Stimulated activated memory B cell treated with anti-CD40 and anti-IgM and Interleukin-4, amounts not matched to agents 10 μg/mL and 1 μg/mL and 100 μg/mL, for 72 hours (primary cell): ENCODE data around the gene DKKL1.
A peak's percentile ranks its signal among the peaks of the same experiment; 100 is the strongest.
"Not testable (repeated sequence)": the region's sequence is repeated elsewhere in the genome, so short reads cannot be mapped to it uniquely, and the experiment has no call there.

Experiments
- ATAC-seq: fragments of 150-1000 bp; cut with Tn5 transposase; 2 replicates; pipeline ENCODE4 v1.10.0; 2021
- H3K27ac Mint-ChIP-seq: one replicate; pipeline ENCODE4 v1.8.0; 2022; ENCODE audit warnings: mild to moderate bottlenecking, mixed read lengths
- H3K27me3 Mint-ChIP-seq: one replicate; pipeline ENCODE4 v1.8.0; 2022; ENCODE audit warnings: mixed read lengths
- H3K36me3 Mint-ChIP-seq: one replicate; pipeline ENCODE4 v1.8.0; 2022; ENCODE audit warnings: mixed read lengths
- H3K4me1 Mint-ChIP-seq: one replicate; pipeline ENCODE4 v1.8.0; 2022; ENCODE audit warnings: mixed read lengths
- H3K4me3 Mint-ChIP-seq: one replicate; pipeline ENCODE4 v1.8.0; 2022; ENCODE audit warnings: mild to moderate bottlenecking, moderate library complexity, mixed read lengths
- H3K9me3 Mint-ChIP-seq: one replicate; pipeline ENCODE4 v1.8.0; 2022; ENCODE audit warnings: mixed read lengths

DKKL1 gene

DNA sequence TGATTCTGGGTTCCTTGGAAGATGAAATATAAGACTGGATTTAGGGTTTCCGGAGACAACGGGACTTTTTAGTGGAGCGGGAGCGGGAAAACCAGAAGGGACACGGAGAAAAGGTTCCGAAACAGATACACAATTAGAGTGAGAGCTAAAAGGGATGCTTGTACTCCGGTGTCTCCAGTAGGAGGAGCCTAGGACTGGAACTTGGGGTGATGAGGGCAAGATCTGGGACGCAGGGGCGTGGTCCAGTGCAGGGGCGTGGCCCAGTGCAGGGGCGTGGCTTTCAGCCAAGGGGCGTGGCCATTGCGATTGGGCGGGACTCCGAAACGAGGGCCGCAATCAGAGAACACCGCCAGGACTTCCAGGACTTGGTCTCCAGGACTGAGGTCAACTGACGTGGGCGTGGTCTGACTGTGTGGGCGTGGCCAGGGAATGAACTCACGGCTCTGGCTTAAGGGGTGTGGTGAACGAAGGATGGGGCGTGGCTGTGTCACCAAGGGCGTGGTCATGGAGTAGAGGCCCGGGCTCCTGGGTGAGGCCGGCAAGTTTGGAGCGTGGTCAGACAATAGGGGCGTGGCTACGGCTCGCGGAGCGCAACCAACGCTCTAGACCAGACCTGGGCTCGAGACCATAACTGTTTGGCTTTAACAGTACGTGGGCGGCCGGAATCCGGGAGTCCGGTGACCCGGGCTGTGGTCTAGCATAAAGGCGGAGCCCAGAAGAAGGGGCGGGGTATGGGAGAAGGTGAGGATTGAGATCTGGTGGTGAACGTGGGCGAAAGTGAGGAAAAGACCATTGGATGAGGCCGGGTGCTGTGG is at the start of gene DKKL1:
TSS of gene DKKL1 (plus strand) at position 610 of the 815 bp plus-strand sequence. CDS start at position 732, 122 bp downstream.
- Mint-ChIP-seq H3K27ac (peak within 1 kb of the TSS; percentile 16), H3K4me1 (no peaks in the 10 kb centered on the region), H3K27me3 (no peaks in the 10 kb centered on the region), H3K36me3 (no peaks in the 10 kb centered on the region), H3K9me3 (no peaks in the 10 kb centered on the region), H3K4me3 (no peak within 1 kb of the TSS)
- peak; percentile 87 for ATAC-seq

DNA sequence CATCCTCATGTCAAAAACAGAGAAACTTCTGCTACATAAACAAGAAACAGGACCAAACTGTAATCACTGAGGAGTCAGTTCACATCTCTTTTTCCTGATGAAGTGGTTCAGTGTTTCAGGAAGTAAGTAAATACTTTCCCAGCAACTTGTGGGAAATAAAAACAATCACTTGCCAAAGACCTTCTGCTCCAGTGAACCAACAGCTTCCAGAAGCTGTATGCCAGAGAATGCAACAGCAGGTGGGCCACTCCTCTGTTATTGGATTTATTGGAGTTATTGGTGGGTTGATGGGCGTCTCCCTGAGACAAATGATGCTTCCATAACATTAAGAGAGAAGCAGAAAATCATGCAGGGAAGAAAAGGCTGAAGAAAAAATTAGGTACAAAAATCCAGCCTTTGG is 48.6 kb upstream of the DKKL1 start:
- Mint-ChIP-seq H3K27me3 (no peaks in the 10 kb centered on the region), H3K4me3 (no peak overlapping the region), H3K4me1 (peaks cover 46% of the 10 kb centered on the region), H3K27ac (no peak overlapping the region), H3K9me3 (peaks cover 11% of the 10 kb centered on the region), H3K36me3 (peaks cover 56% of the 10 kb centered on the region)
- no peak for ATAC-seq

DNA sequence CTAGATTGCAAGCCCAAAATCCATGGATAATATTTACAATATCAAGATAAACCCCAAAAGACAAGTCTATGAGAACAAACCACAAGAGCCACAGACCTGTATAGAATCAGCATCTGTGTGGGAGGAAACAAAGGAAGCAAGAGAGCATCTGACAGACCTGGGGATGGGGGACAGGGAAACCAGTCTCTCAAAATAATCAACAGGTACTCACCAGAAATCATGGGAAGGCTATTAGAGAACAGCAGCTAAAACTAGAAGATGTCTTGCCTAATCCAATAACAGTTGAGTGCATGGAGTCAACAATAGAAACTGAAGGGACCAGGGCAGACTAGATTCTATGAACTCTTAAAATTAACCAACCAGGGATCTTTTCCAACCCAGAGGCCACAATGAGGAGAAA is 47.4 kb upstream of the DKKL1 start:
- Mint-ChIP-seq H3K4me3 (no peak overlapping the region), H3K4me1 (peaks cover 35% of the 10 kb centered on the region), H3K36me3 (peaks cover 57% of the 10 kb centered on the region), H3K27me3 (no peaks in the 10 kb centered on the region), H3K9me3 (peaks cover 11% of the 10 kb centered on the region), H3K27ac (no peak overlapping the region)
- ATAC-seq: no peak

DNA sequence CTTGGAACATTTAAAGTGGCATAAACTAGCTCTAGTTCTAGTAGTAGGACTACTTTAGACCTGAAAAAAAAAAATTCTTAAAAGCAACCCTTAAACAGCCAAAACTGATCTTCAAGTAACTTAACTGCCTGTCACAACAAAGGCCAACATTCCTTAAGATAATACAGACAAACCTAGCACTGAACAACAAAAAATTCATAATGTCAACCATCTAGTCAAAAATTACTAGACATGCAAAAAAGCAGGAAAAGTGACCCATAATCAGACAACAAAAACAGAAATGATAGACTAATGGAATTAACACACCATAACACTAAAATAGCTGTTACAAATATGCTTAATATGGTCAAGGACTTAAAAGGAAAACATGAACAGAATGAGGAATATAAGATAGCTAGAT is 45.4 kb upstream of the DKKL1 start:
- Mint-ChIP-seq H3K4me3 (no peak overlapping the region), H3K36me3 (peaks cover 69% of the 10 kb centered on the region), H3K27ac (no peak overlapping the region), H3K9me3 (peaks cover 11% of the 10 kb centered on the region), H3K27me3 (no peaks in the 10 kb centered on the region), H3K4me1 (peaks cover 25% of the 10 kb centered on the region)
- ATAC-seq: no peak

DNA sequence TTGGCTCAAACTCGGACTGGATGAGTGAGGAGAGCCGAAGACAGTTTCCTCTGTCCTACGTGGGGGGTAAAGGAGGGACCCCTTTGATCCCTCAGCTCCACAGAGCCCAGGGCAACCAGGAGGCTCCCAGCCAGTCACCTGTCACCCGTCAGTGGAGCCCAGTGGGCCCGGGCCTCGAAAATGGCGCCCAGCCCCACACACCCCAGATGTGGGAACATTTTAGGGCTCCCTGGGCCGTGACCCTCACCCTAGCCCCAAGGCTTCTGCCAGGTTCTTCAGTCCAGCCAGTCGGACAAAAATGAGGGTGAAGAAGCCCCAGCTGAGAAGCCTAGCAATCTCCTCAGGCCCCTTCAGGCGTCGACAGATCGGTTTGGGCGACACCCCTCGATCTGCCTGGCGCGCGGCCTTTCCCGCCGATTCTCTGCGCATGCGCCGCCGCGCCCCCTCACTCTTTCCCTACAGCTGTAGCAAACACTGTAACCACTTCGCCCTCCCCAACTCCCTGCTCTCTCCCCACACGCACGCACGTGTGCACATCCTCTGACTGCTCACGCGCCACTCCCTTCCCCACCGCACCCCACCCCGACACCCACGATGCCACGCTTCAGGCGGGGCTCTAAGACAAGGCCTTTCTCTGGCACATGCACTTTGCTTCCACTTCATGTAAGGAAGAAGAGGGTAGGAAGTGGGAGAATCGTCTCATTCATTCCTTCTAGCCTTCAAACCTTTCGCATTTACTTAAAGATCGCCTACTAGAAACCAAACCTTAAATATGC is 38.7 kb upstream of the DKKL1 start, which contains the start of gene SLC6A16:
TSS of gene SLC6A16 (minus strand) at position 391 of the 776 bp plus-strand sequence. CDS start 13,844 bp downstream, outside the sequence.
- peaks cover 45% of the 10 kb centered on the region for H3K4me1 Mint-ChIP-seq
- no peak for ATAC-seq
- no peaks in the 10 kb centered on the region for H3K27me3 Mint-ChIP-seq
- H3K27ac Mint-ChIP-seq: peak within 1 kb of the TSS; percentile 96
- H3K9me3 Mint-ChIP-seq: peaks cover 12% of the 10 kb centered on the region
- H3K4me3 Mint-ChIP-seq: peak within 1 kb of the TSS; percentile 68
- peaks cover 63% of the 10 kb centered on the region for H3K36me3 Mint-ChIP-seq

DNA sequence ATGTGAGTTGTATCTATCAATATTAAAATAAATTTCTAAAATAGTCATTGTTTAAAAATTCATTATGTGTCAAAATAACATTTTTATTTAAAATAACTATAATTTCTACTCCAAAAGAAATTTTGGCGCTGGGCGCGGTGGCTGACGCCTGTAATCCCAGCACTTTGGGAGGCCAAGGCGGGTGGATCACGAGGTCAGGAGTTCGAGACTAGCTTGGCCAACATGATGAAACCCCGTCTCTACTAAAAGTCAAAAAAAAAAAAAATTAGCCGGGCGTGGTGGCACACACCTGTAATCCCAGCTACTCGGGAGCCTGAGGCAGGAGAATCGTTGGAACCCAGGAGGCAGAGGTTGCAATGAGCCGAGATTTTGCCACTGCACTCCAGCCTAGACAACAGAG is 37.9 kb upstream of the DKKL1 start:
- not testable (repeated sequence) for ATAC-seq, H3K27me3 Mint-ChIP-seq
- H3K27ac Mint-ChIP-seq: peak overlapping the region; percentile 96
- peaks cover 12% of the 10 kb centered on the region for H3K9me3 Mint-ChIP-seq
- H3K36me3 Mint-ChIP-seq: peaks cover 61% of the 10 kb centered on the region
- H3K4me1 Mint-ChIP-seq: peaks cover 51% of the 10 kb centered on the region
- H3K4me3 Mint-ChIP-seq: peak overlapping the region; percentile 68

DNA sequence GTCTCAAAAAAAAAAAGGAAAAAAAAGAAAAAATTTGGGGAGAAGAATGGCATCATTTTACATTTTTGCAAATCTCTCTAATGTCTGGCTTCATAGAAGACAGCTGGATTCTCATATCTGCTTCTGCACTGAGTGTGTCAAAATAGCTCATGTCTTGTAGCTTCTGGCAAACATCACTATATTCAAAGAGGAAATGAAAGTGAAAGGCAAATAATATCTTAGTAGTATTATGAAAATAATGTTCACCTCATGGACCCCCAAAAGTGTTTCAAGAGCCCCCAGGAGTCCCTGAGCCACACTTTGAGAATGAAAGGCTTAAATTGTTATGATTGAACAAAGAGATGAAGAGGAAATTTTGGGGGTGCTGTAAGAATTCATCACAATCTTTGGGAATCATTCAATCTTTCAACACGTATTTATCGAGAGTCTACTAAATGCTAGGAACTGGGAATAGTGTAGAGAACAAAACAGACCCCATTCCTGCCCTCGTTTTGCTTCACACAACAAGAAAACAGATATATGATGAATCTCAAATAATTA is 37.4 kb upstream of the DKKL1 start:
- peak overlapping the region; percentile 96 for H3K27ac Mint-ChIP-seq
- H3K9me3 Mint-ChIP-seq: peaks cover 12% of the 10 kb centered on the region
- no peaks in the 10 kb centered on the region for H3K27me3 Mint-ChIP-seq
- peaks cover 56% of the 10 kb centered on the region for H3K36me3 Mint-ChIP-seq
- peak overlapping the region; percentile 68 for H3K4me3 Mint-ChIP-seq
- peak; percentile 81 for ATAC-seq
- H3K4me1 Mint-ChIP-seq: peaks cover 56% of the 10 kb centered on the region

DNA sequence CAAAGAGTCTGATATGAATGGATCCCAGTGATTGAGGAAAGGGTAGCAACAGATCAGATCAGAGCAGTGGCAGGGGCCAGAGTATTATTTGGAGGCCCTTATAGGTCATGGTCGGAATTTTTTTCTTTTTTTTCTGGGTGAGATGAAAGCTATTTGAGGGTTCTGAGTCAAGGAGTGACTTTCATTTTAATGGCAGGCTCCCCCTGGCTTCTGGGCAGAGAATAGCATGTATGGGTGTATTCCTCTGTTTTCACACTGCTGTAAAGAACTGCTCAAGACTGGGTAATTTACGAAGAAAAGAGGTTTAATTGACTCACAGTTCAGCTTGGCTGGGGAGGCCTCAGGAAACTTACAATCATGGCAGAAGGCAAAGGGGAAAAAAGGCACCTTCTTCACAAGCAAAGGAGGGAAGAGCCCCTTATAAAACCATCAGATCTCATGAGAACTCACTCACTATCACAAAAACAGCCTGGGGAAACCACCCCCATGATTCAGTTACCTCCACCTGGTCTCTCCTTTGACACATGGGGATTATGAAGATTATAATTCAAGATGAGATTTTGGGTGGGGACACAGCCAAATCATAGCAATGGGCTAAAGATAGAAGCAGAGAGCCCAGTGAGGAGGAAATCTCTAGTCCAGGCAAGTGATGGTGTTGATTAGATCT is 35.7 kb upstream of the DKKL1 start:
- peaks cover 12% of the 10 kb centered on the region for H3K9me3 Mint-ChIP-seq
- H3K4me3 Mint-ChIP-seq: peak overlapping the region; percentile 32
- no peak for ATAC-seq
- H3K36me3 Mint-ChIP-seq: peaks cover 40% of the 10 kb centered on the region
- peaks cover 73% of the 10 kb centered on the region for H3K4me1 Mint-ChIP-seq
- H3K27me3 Mint-ChIP-seq: no peaks in the 10 kb centered on the region
- H3K27ac Mint-ChIP-seq: peak overlapping the region; percentile 95

DNA sequence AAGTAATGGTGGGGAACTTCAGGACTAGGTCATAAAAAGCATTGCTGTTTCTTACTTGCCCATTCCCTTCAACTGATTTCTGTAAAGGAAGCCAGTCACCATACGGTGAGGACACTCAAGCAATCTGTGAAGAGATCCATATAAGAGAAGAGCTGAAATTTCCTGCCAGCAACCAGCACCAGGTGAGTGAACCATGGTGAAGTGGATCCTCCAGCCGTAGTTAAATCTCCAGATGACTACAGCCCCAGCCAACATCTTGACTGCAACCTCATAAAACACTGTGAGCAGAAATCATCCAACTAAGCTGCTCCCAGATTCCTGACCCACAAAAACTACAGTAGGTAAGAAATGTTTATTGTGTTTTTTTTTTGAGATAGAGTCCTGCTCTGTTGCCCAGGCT is 34.9 kb upstream of the DKKL1 start:
- peak overlapping the region; percentile 95 for H3K27ac Mint-ChIP-seq
- H3K27me3 Mint-ChIP-seq: no peaks in the 10 kb centered on the region
- H3K36me3 Mint-ChIP-seq: peaks cover 34% of the 10 kb centered on the region
- peaks cover 80% of the 10 kb centered on the region for H3K4me1 Mint-ChIP-seq
- ATAC-seq: no peak
- H3K4me3 Mint-ChIP-seq: peak overlapping the region; percentile 72
- peaks cover 10% of the 10 kb centered on the region for H3K9me3 Mint-ChIP-seq

DNA sequence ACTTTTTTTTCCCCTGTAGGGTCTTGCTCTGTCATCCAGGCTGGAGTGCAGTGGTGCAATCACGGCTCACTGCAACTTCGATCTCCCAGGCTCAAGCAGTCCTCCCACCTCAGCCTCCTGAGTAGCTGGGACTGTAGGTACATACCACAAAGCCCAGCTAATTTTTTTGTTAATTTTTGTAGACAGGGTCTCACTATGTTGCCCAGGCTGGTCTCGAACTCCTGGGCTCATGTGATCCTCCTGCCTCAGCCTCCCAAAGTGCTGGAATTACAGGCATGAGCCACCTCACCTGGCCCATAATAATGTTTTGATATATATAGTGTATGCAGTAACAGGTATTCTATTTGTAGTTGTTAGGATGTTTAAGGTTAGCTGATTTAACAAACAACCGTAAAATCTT is 32.5 kb upstream of the DKKL1 start:
- H3K9me3 Mint-ChIP-seq: not testable (repeated sequence)
- peak overlapping the region; percentile 18 for H3K4me3 Mint-ChIP-seq
- peaks cover 84% of the 10 kb centered on the region for H3K4me1 Mint-ChIP-seq

DNA sequence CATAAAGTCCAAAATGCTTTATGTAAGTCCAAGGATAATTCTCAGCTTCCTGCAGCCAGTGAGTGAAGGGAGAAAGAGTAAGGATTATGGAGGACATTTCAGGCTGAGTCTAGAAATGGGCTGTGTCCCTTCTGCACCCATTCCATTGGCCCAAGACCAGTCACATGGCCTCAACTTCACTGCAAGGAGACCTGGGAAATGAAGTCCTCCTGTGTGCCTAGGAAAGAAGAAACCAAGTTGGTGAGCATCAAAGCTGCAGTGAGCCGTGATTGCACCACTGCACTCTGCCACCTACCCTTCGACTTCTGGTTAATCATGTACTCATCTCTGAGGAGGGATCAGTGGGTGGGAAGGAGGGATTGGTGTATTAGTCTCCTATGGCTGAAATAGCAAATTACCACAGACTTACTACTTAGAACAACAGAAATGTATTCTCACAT is 32.0 kb upstream of the DKKL1 start:
- Mint-ChIP-seq H3K27ac (peak overlapping the region; percentile 95), H3K36me3 (peaks cover 36% of the 10 kb centered on the region), H3K4me3 (peak overlapping the region; percentile 18), H3K9me3 (peaks cover 6% of the 10 kb centered on the region), H3K27me3 (no peaks in the 10 kb centered on the region), H3K4me1 (peaks cover 84% of the 10 kb centered on the region)
- ATAC-seq: peak; percentile 65

More for the DNA sequence above, 32.5 kb upstream of the DKKL1 start:
- H3K36me3 Mint-ChIP-seq: peaks cover 35% of the 10 kb centered on the region
- H3K27me3 Mint-ChIP-seq, ATAC-seq: not testable (repeated sequence)
- H3K27ac Mint-ChIP-seq: peak overlapping the region; percentile 95

DNA sequence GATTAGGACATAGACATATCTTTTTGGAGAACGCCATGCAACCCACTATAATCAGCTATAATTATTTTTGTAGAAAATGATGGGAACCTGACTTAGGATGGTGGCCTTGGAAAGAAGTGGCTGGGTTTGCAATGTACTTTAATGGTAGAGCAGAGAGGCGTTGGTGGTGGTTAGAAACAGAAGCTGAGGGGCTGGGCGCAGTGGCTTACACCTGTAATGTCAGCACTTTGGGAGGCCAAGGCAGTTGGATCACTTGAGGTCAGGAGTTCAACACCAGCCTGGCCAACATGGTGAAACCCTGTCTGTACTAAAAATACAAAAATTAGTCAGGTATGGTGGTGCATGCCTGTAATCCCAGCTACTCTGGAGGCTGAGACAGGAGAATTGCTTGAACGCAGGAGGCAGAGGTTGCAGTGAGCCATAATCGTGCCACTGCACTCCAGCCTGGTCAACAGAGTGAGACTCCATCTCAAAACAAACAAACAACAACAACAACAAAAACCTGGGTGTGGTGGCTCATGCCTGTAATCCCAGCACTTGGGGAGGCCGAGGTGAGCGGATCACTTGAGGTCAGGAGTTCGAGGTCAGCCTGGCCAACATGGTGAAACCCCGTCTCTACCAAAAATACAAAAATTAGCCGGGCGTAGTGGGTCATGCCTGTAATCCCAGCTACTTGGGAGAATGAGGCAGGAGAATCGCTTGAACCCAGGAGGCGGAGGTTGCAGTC is 30.8 kb upstream of the DKKL1 start:
- peaks cover 41% of the 10 kb centered on the region for H3K36me3 Mint-ChIP-seq
- H3K4me3 Mint-ChIP-seq: peak overlapping the region; percentile 77
- H3K27me3 Mint-ChIP-seq, ATAC-seq, H3K9me3 Mint-ChIP-seq: not testable (repeated sequence)
- H3K27ac Mint-ChIP-seq: peak overlapping the region; percentile 95
- H3K4me1 Mint-ChIP-seq: peaks cover 89% of the 10 kb centered on the region

DNA sequence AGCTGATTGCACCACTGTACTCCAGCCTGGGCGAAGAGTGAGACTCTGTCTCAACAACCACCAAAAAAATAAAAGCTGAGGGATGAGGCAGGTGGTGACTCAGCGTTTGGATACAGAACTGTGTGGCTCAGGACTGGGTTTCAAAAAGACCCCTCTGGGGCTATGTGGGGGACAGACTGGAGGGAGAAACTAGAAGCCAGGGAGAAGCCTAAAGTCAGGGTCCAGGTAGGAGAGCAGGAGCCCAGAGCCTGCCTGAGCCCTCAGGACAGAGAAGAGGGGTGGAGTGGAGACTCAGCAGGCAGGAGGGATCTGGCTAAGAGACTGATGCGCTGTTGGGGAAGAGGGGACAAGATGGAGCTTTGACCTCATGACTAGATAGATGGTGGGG is 30.3 kb upstream of the DKKL1 start:
- Mint-ChIP-seq H3K4me1 (peaks cover 89% of the 10 kb centered on the region), H3K27ac (peak overlapping the region; percentile 95), H3K27me3 (no peaks in the 10 kb centered on the region), H3K9me3 (peaks cover 3% of the 10 kb centered on the region), H3K4me3 (peak overlapping the region; percentile 77), H3K36me3 (peaks cover 41% of the 10 kb centered on the region)
- ATAC-seq: no peak

DNA sequence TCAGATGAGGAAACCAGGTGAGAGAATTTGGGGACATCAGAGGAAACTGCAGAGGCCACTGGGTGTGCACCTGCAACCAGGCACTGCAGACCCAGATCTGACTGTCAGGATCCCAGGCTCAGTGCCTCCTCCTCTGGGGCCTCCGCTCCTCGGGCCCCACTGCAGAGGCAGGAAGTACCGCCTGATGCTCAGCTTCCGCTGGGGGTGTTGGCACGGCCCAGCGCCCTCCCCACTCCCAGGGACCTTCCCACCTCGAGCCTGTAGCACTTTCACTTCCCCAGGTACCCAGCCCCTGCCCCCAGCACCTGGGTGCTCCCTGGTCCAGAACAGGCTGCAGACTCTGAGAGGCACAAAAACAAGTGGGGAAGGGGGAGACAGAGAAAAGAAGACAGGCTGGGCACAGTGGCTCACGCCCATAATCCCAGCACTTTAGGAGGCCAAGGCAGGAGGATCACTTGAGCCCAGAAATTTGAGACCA is 29.8 kb upstream of the DKKL1 start:
- H3K27me3 Mint-ChIP-seq: no peaks in the 10 kb centered on the region
- H3K27ac Mint-ChIP-seq: peak overlapping the region; percentile 95
- peak; percentile 90 for ATAC-seq
- peaks cover 44% of the 10 kb centered on the region for H3K36me3 Mint-ChIP-seq
- H3K9me3 Mint-ChIP-seq: peaks cover 6% of the 10 kb centered on the region
- H3K4me1 Mint-ChIP-seq: peaks cover 89% of the 10 kb centered on the region
- peak overlapping the region; percentile 77 for H3K4me3 Mint-ChIP-seq
